NCI-H524 (cell line): ENCODE data around the gene CD177.
"Not testable (repeated sequence)": the region's sequence is repeated elsewhere in the genome, so short reads cannot be mapped to it uniquely, and the experiment has no call there.

ENCODE experiments used
- DNase-seq, 2 experiments: peaks; one replicate each; lab custom pipeline; 2025; lab: John Stamatoyannopoulos, UW

The CD177 gene

GRCh38 chr19:43380771-43381386, 27.4 kb downstream of the CD177 start:
- no peak for DNase-seq

DNA sequence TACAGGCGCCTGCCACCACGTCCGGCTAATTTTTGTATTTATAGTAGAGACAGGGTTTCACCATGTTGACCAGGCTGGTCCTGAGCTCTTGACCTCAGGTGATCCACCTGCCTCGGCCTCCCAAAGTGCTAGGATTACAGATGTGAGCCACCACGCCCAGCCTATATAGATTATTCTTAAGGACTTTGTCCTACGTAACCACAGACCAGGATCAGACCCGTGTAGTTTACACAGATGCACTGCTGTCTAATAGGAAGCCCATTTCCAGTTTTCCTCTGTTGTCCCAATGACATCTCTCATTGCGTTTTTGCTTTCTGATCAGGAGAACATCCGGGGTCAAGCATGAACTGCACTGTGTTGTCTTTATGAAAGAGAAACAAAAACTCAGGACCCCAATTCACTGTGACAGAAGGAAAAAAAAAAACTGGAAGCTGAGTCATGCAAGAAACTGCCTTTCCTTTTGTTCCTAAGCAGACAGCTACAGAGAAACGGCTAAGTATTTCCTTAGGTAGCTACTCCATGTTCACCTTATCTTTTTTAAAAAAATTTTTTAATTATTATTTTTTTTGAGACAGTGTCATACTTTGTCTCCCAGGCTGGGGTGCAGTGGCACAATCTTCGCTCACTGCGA, 29.2 kb downstream of the CD177 start:
- not testable (repeated sequence) for DNase-seq

DNA sequence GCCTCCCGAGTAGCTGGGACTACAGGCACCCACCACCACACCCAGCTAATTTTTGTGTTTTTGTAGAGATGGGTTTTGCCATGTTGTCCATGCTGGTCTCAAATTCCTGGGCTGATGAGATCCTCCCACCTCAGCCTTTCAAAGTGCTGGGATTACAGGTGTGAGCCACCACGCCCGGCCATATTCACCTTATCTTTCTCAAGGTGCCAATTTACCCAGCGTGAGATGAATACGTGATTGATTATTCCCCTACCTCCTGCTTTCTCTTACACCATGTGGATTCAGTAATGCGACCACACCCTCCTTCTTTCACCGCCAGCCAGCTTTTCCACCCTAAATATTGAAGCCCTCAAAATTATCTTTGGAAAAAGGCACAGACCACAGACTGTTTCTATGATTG, 29.8 kb downstream of the CD177 start:
- DNase-seq, result not testable (repeated sequence)

- not testable (repeated sequence) for DNase-seq
Observed at GRCh38 chr19:43383759-43384158, 30.3 kb downstream of the CD177 start.

GRCh38 chr19:43390903-43391551, 37.5 kb downstream of the CD177 start:
- not testable (repeated sequence) for DNase-seq

DNA sequence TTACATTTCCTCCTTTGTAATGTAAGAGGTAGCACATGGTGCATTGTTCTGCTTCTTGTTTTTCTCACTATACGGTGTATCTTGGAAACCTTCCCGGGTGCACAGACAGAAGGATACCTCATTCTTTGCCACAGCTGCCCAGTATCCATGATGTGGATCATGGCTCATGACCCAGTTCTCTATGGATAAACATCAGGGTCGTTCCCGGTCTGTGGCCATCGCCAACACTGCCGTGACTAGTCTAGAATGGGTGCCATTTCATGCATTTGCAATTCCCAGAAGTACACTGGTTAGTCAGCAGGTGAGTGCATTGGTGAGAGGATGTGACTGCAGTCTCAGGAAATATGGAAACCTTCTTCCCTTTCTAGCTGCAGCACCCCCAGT, 38.1 kb downstream of the CD177 start:
- not testable (repeated sequence) for DNase-seq

DNA sequence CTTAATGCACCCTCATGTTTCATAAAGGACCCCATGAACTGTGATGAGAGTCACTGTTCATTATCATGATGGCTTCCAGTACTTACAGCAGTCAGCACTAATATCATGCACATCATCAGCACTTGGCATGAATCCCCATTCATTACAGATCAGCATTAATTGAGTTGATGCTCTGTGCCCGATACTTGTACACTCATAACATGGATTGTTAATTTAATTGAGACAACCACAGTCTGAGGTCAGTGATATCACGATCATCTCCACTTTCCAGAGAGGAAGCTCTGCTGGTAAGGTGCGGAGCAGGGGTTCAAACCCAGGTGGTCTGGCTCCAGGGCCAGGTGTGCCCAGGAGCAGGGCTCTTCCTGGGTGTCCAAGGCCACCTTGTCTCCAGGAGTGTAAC, 40.0 kb downstream of the CD177 start:
- not testable (repeated sequence) for DNase-seq

DNA sequence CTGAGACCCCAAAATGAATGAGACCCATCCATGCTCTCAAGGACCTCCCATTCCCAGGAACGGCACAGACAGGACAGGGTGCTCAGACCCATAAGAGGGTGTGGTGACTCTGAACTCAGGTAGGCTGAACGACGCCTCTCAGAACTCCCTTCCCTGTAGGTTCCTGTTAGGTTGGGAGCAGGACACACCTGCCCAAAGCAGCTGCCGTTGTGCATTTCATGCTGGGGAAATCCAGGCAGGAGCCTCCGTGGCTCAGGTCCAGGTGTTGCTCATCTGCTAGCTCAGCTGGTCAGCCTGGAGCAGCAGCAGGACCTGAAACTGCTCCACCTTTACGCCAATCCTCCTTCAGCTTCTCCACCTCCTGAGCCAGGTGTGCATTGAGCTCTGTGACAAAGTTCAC, 42.1 kb downstream of the CD177 start:
- DNase-seq, result no peak

GRCh38 chr19:43406297-43406696, 52.8 kb downstream of the CD177 start:
- DNase-seq, result no peak

GRCh38 chr19:43407416-43408005, 54.0 kb downstream of the CD177 start:
- DNase-seq, result no peak

- no peak for DNase-seq
Observed at GRCh38 chr19:43408043-43408442, 54.6 kb downstream of the CD177 start.

DNA sequence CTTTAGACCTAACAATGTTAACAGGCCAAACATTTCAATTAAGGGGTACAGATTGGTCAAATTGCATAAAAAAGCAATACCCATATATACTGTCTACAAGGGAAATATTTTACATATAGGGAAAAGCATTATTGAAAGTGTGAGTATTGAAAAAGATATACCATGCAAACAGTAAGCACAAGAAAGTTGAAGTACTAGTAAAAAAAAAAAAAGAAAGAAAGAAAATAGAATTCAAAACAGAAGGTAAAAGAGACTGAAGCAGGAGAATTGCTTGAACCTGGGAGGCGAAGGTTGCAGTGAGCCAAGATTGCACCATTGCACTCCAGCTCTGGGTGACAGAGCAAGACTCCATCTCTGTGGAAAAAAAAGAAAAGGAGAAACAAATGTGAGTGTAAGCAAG, 55.9 kb downstream of the CD177 start:
- DNase-seq, result no peak

DNA sequence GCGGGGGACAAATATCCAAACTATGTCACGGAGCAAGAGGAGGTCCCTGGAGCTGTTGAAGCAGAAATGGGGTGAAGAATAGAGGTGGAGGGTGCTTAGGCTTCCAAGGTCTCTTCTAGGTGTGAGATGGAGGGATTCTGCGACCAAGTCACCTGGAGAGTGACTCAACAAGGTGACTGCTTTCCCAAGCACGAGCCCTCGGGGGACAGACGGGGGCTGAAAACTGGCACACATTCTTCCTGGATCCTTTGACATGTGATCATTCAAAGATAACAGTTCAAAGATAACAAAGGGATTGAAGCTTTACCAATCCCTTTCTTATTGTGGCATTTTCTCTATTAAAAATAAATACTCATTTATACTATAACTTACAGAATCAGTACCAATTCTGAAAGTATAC, 59.0 kb downstream of the CD177 start:
- DNase-seq, result no peak
